Stomach (tissue), 9 donors: ENCODE measurements around the gene DCST2. TPM values are rescaled to one million over a fixed set of nuclear protein-coding genes. Genes with fewer than 3 reads are reported as not detected.

Experiments
- DNase-seq, 2 donors: peaks; one replicate each; pipeline versions ENCODE4 v3.0.0 to v3.0.0-alpha.2; 2013 to 2019
- H3K27ac ChIP-seq, 5 donors: fragments of 200-600 bp in 4 of 5; sonication (generic) in 4 of 5; one replicate each; pipeline ENCODE4 v1.5.1; 2013 to 2019; ENCODE audit warnings: mild to moderate bottlenecking in 1 of 5, moderate library complexity in 1 of 5
- H3K27me3 ChIP-seq, 3 donors: fragments of 200-600 bp; sonication (generic); one replicate each; pipeline ENCODE4 v1.5.1; 2017 to 2019; ENCODE audit warnings: mixed run types in 1 of 3
- H3K36me3 ChIP-seq, 4 donors: fragments of 200-600 bp; sonication (generic); 1 replicate in 3 of 4; 2 replicates in 1 of 4; pipeline ENCODE4 v1.5.1; 2016 to 2019
- H3K4me1 ChIP-seq, 4 donors: fragments of 200-600 bp; sonication (generic); one replicate each; pipeline ENCODE4 v1.5.1; 2016 to 2019
- H3K4me3 ChIP-seq, 4 donors: fragments of 200-600 bp; sonication (generic) in 3 of 4; one replicate each; pipeline ENCODE4 v1.5.1; 2016 to 2019; ENCODE audit warnings: mild to moderate bottlenecking in 1 of 4
- H3K9me3 ChIP-seq, 4 donors: fragments of 200-600 bp; sonication (generic); one replicate each; pipeline ENCODE4 v1.5.1; 2016 to 2019
- CTCF ChIP-seq, 7 experiments: fragments of 450-650 bp in 4 of 7; fragments of 200-600 bp in 3 of 7; sonication (generic) in 3 of 7; IDR thresholded peaks; one replicate each; pipeline ENCODE4 v1.5.1; 2016 to 2019; ENCODE audit warnings: antibody characterized with exemption in 7 of 7, control low read depth in 2 of 7, mild to moderate bottlenecking in 1 of 7
- EP300 ChIP-seq: sonication (generic); formaldehyde crosslinking; IDR thresholded peaks from one replicate; pipeline ENCODE4 v1.6.1; 2017; ENCODE audit warnings: antibody characterized with exemption
- POLR2A ChIP-seq, 4 donors: fragments of 450-650 bp; IDR thresholded peaks; one replicate each; pipeline ENCODE4 v1.6.1; 2016; ENCODE audit warnings: antibody characterized with exemption in 4 of 4, control low read depth in 2 of 4, mild to moderate bottlenecking in 1 of 4, moderate library complexity in 1 of 4
- POLR2AphosphoS5 ChIP-seq, 3 donors: sonication (generic); formaldehyde crosslinking; IDR thresholded peaks; one replicate each; pipeline ENCODE4 v1.6.1; 2016; ENCODE audit warnings: antibody characterized with exemption in 3 of 3
- WGBS, 5 donors: extraction: QIAGEN DNeasy Blood & Tissue Kit in 3 of 5; methylation state at CpG; one replicate each; pipeline versions ENCODE4 v1.1.5 to v1.1.7; 2013 to 2018; 5-methylcytosine and 5-hydroxymethylcytosine counted together
- intact Hi-C: fragments of 100-400 bp; cut with DNase I; formaldehyde crosslinking; loops from one replicate; pipeline ENCODE4 v1.15.1; 2023; ENCODE audit warnings: low total_unique reads
- polyA plus RNA-seq, 3 donors: library from polyadenylated mRNA; stranded (reverse); fragments of 200-250 nt; gene quantifications; one replicate each; pipeline ENCODE4 v1.2.3, GENCODE V29; 2013
- total RNA-seq, 5 donors: library from RNA; depleted of rRNA; stranded (reverse); fragments of >200 nt; gene quantifications; one replicate each; pipeline versions ENCODE4 v1.1.0 to v1.2.3, GENCODE V29; 2014 to 2016
- donor health status: healthy with polysubstance abuse.
- donor health status: Bipolar disorder and iron deficiency.
- donor health status: healthy.

Gene DCST2
- total and polyA plus RNA-seq, 8 donors, result 1.6 to 158 (median 6.4) TPM; not detected in 4

- no peak for DNase-seq
- Histone ChIP-seq H3K4me1 (peaks cover 24 to 44% (median 36%) of the 10 kb centered on the region in 4 donors), H3K27me3 (no peaks in the 10 kb centered on the region), H3K4me3 (no peak overlapping the region), H3K27ac (no peak overlapping the region), H3K9me3 (no peaks in the 10 kb centered on the region), H3K36me3 (no peaks in the 10 kb centered on the region)
- WGBS, 5 donors, result 86 to 92% (median 91%) methylated on average over 12 to 14 of the region's 14 CpGs
- intact Hi-C loops, result no loop called here
- TF ChIP-seq POLR2A (IDR thresholded peaks at IDR 0.05) (no peak), CTCF (IDR thresholded peaks at IDR 0.05) (no peak), POLR2AphosphoS5 (IDR thresholded peaks at IDR 0.05) (no peak), EP300 (no peak)
Observed at GRCh38 chr1:155040358-155041093, 6.9 kb upstream of the DCST2 start.

- WGBS, 5 donors, result 70 to 84% (median 76%) methylated on average over 3 to 4 of the region's 4 CpGs
- intact Hi-C loops, result no loop called here
Observed at GRCh38 chr1:155039308-155039669, 5.7 kb upstream of the DCST2 start.

GRCh38 chr1:155038602-155039307 lies 5.2 kb upstream of the DCST2 start:
- DNase-seq, result peak; percentile 61 to 66
- H3K27ac ChIP-seq, result peak overlapping the region in 3 of 5 donors; percentile 45 to 59 (median 48)
- H3K4me3 ChIP-seq, result no peak overlapping the region
- H3K4me1 ChIP-seq, result peaks cover 12 to 26% (median 20%) of the 10 kb centered on the region in 4 donors
- no peaks in the 10 kb centered on the region for H3K9me3 ChIP-seq
- no peaks in the 10 kb centered on the region for H3K27me3 ChIP-seq
- WGBS, 5 donors, result 22 to 32% (median 24%) methylated on average over 8 of the region's 8 CpGs
- intact Hi-C loops, result no loop called here
- H3K36me3 ChIP-seq, result no peaks in the 10 kb centered on the region
- no peak for TF ChIP-seq EP300
- TF ChIP-seq POLR2AphosphoS5 (IDR thresholded peaks at IDR 0.05), result peak in 2 of 3 donors; percentile 8 to 58

More at GRCh38 chr1:155039308-155039669, 5.7 kb upstream of the DCST2 start:
- no peaks in the 10 kb centered on the region for H3K9me3 ChIP-seq
- H3K27me3 ChIP-seq, result no peaks in the 10 kb centered on the region
- no peak for DNase-seq
- peak overlapping the region in 2 of 5 donors; percentile 45 to 59 for H3K27ac ChIP-seq
- H3K4me3 ChIP-seq, result no peak overlapping the region
- H3K4me1 ChIP-seq, result peaks cover 16 to 31% (median 25%) of the 10 kb centered on the region in 4 donors
- no peak for TF ChIP-seq CTCF (IDR thresholded peaks at IDR 0.05)
- no peaks in the 10 kb centered on the region for H3K36me3 ChIP-seq

GRCh38 chr1:155037851-155038441 lies 4.4 kb upstream of the DCST2 start:
- DNase-seq, result no peak
- no peaks in the 10 kb centered on the region for H3K36me3 ChIP-seq
- H3K4me3 ChIP-seq, result no peak overlapping the region
- no peaks in the 10 kb centered on the region for H3K27me3 ChIP-seq
- TF ChIP-seq POLR2A (IDR thresholded peaks at IDR 0.05) (no peak), CTCF (IDR thresholded peaks at IDR 0.05) (no peak), EP300 (no peak), POLR2AphosphoS5 (IDR thresholded peaks at IDR 0.05) (no peak)
- no peaks in the 10 kb centered on the region for H3K9me3 ChIP-seq
- intact Hi-C loops, result no loop called here
- peaks cover 12 to 18% (median 15%) of the 10 kb centered on the region in 4 donors for H3K4me1 ChIP-seq
- WGBS, 5 donors, result 70 to 80% (median 75%) methylated on average over 6 of the region's 6 CpGs
- H3K27ac ChIP-seq, result peak overlapping the region in 2 of 5 donors; percentile 45 to 59
